Colon (tissue), 2 donors: ENCODE data around the gene GGTLC3.
"Not testable (repeated sequence)": the region's sequence is repeated elsewhere in the genome, so short reads cannot be mapped to it uniquely, and the experiment has no call there.

Source experiments
- FAIRE-seq: peaks from 2 replicates; lab custom pipeline; 2012; peaks lifted over from hg19 to GRCh38; lab: Jason Lieb, UNC
- donor health status: control.
- donor health status: control.

The GGTLC3 gene

GRCh38 chr22:18518061-18518460 is at the start of gene GGTLC3:
Gene GGTLC3, minus strand, starts transcription at chr22:18518161. Its CDS starts 264 bp downstream, at chr22:18517897.
- not testable (repeated sequence) for FAIRE-seq

GRCh38 chr22:18560099-18560974 is 42.4 kb upstream of the GGTLC3 start:
- not testable (repeated sequence) for FAIRE-seq

GRCh38 chr22:18558939-18559338 is 41.0 kb upstream of the GGTLC3 start:
- not testable (repeated sequence) for FAIRE-seq

- FAIRE-seq = not testable (repeated sequence)
Measured at GRCh38 chr22:18558516-18558915, 40.6 kb upstream of the GGTLC3 start.

- not testable (repeated sequence) for FAIRE-seq
Measured at GRCh38 chr22:18554280-18555256, 36.6 kb upstream of the GGTLC3 start.

GRCh38 chr22:18552839-18553597 is 35.1 kb upstream of the GGTLC3 start:
- FAIRE-seq = not testable (repeated sequence)

- FAIRE-seq = not testable (repeated sequence)
Measured at GRCh38 chr22:18551046-18551445, 33.1 kb upstream of the GGTLC3 start.

GRCh38 chr22:18549458-18550179 is 31.7 kb upstream of the GGTLC3 start:
- not testable (repeated sequence) for FAIRE-seq

GRCh38 chr22:18544615-18545014 is 26.7 kb upstream of the GGTLC3 start:
- not testable (repeated sequence) for FAIRE-seq

- not testable (repeated sequence) for FAIRE-seq
Measured at GRCh38 chr22:18543400-18543799, 25.4 kb upstream of the GGTLC3 start.

- FAIRE-seq = not testable (repeated sequence)
Measured at GRCh38 chr22:18539994-18540393, 22.0 kb upstream of the GGTLC3 start.

- FAIRE-seq = not testable (repeated sequence)
Measured at GRCh38 chr22:18534315-18534714, 16.4 kb upstream of the GGTLC3 start.

GRCh38 chr22:18533633-18534032 is 15.7 kb upstream of the GGTLC3 start:
- FAIRE-seq = not testable (repeated sequence)

- FAIRE-seq = not testable (repeated sequence)
Measured at GRCh38 chr22:18529416-18530145, 11.6 kb upstream of the GGTLC3 start.

GRCh38 chr22:18528597-18529415 is 10.8 kb upstream of the GGTLC3 start:
- not testable (repeated sequence) for FAIRE-seq

- not testable (repeated sequence) for FAIRE-seq
Measured at GRCh38 chr22:18527752-18528596, 10.0 kb upstream of the GGTLC3 start, which contains the start of gene TMEM191B. Gene TMEM191B, plus strand, starts transcription at chr22:18527802. Its CDS starts 179 bp downstream, at chr22:18527981.

- FAIRE-seq = not testable (repeated sequence)
Measured at GRCh38 chr22:18523328-18523727, 5.4 kb upstream of the GGTLC3 start.

- not testable (repeated sequence) for FAIRE-seq
Measured at GRCh38 chr22:18522762-18523161, 4.8 kb upstream of the GGTLC3 start.
